ENCODE results near the gene ZFYVE28.

ZFYVE28 gene

DNA sequence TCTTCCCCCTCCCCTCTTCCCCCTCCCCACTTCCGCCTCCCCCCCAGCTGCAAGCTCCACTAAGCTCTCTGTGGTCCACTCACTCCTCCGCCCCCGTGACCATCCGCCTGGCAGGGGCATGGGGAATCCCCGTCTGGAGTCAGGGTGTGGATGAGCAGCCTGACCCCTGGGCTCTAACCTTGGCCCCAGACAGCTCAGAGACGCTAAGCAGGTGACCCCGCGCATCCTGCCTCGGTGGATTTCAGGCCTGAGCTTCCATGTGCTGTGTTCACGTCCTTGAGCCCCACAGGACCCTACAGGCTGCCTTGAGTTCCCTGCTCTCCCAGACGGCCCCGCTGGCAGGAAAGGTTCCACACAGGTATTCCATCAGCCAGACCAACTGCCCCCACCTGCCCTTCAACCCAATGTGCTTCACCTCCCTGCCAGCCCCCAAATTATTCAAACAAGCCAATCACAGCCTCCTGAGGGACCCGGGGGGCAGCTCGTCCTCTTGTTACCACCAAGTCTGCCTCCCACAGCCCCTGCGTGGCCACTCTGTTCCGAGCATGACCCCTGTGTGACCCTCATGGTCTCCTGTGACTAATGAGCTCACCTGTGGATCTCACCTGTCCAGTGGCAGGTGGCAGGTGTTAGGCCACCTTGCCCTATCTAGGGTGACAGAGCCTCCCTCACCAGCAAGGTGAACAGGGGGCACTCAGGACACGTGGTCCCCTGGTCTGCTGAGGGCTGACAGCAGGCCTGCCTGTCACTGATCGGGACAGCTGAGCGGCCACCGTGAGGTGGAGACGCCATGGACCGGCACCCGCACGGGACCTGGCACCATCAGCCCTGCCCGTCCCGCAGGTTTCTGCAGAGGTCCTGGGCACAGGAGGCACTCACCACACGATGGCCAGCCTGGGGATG is 83.4 kb downstream of the ZFYVE28 start:
- no peak overlapping the region for H3K27ac Mint-ChIP-seq
- no peak overlapping the region for H3K4me3 Mint-ChIP-seq
- no peaks in the 10 kb centered on the region for H3K9me3 Mint-ChIP-seq
- ATAC-seq (replicated peaks) (no peak), DNase-seq (no peak)
- H3K36me3 Mint-ChIP-seq, result peaks cover 0 to 1% of the 10 kb centered on the region in 2 donors
- peaks cover 40 to 55% of the 10 kb centered on the region in 2 donors for H3K27me3 Mint-ChIP-seq
- peaks cover 12 to 16% of the 10 kb centered on the region in 2 donors for H3K4me1 Mint-ChIP-seq

- Mint-ChIP-seq H3K9me3 (no peaks in the 10 kb centered on the region), H3K27ac (no peak overlapping the region), H3K4me3 (no peak overlapping the region), H3K4me1 (peaks cover 12 to 16% of the 10 kb centered on the region in 2 donors), H3K36me3 (peaks cover under 1 to 1% of the 10 kb centered on the region in 2 donors), H3K27me3 (peaks cover 39 to 54% of the 10 kb centered on the region in 2 donors)
- no peak for DNase-seq
- no peak for ATAC-seq (replicated peaks)
These were observed 84.4 kb downstream of the ZFYVE28 start for GRCh38 chr4:2333916-2334644.

DNA sequence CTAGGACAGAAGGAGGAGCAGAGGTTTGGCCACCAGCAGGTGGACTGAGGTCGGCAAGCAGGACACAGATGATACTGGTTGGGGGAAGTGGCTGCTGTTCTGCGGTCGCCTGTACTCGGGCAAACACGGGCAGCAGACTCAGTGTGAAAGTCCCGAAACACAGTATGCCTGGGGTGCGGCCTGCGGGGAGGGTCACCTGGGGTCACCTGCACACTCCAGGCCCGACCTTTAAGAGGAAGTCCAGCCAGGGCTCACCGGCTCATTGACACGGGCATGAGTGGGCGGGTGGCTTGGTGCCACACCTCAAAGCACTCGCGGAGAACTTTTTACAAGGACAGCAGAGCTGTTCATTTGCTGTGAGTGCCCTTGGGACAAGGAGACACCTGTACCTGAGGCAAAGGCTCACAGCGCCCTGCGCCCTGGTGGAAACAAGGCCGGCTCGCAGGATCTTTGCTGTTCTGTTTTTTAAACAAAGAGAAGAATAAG is 85.0 kb downstream of the ZFYVE28 start:
- peaks cover 36 to 52% of the 10 kb centered on the region in 2 donors for H3K27me3 Mint-ChIP-seq
- peaks cover 2 to 4% of the 10 kb centered on the region in 2 donors for H3K9me3 Mint-ChIP-seq
- ATAC-seq (replicated peaks) (peak; percentile 87 to 90), DNase-seq (peak; percentile 56)
- peaks cover 4 to 5% of the 10 kb centered on the region in 2 donors for H3K36me3 Mint-ChIP-seq
- peaks cover 12 to 16% of the 10 kb centered on the region in 2 donors for H3K4me1 Mint-ChIP-seq
- H3K27ac Mint-ChIP-seq, result no peak overlapping the region
- H3K4me3 Mint-ChIP-seq, result no peak overlapping the region

DNA sequence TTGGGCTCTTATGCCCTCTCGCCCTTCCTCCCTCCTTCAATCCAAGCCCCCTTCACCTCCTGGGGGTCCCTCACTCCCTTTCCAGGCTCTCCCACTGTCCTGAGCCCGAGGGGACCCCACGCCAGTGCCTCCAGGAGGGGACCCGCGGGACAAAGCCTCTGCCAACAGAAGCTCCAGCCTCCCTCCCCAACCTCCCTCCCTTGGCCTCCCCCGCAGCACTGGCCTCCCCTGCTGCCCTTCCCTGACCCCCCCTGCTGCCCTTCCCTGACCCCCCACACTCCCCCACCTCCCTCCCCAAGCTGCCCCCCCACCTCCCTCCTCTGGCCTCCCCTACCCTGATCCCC is 85.5 kb downstream of the ZFYVE28 start:
- Mint-ChIP-seq H3K4me1 (peaks cover 12 to 16% of the 10 kb centered on the region in 2 donors), H3K4me3 (no peak overlapping the region), H3K27ac (no peak overlapping the region), H3K9me3 (peaks cover 4% of the 10 kb centered on the region in 2 donors), H3K36me3 (peaks cover 4 to 5% of the 10 kb centered on the region in 2 donors), H3K27me3 (peaks cover 36 to 52% of the 10 kb centered on the region in 2 donors)
- DNase-seq, result no peak
- no peak for ATAC-seq (replicated peaks)

DNA sequence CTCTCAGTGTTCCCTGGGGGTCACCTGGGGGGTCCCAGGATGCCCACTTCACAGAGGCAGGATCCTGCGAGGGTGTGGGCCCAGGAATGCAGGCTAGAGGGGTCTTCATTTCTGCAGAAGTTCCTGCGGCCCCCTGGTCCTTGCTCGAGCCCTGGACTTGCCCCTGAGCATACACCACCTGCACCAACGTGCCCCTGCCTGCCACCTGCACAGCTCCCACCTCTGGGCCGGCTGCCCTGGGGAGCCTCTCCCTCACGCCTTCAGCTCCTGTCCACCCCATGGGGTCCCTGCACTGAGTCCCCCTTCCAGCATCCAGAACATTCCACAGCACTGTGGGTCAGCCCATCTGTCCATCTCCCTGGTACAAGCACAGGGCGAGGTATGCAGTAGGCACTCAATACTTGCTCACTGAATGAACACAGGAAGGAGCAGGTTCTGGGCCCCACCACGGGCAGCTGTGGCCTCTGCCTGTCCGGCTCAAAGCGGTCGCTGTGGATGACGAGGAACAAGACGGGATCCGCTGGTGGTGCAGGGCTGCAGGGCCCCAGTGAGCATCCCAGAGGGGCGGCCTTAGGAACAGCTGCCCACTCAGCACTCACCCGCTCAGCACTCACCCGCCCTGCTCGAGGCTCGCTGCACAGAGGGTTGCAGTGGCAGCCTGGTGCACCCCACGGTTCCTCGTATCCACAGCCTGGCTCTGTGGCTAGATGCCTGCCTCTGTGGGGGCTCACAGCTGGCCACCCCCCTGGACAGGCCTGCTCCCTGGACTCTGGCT is 86.1 kb downstream of the ZFYVE28 start:
- peaks cover 4 to 7% of the 10 kb centered on the region in 2 donors for H3K9me3 Mint-ChIP-seq
- no peak overlapping the region for H3K4me3 Mint-ChIP-seq
- H3K4me1 Mint-ChIP-seq, result peaks cover 12 to 16% of the 10 kb centered on the region in 2 donors
- no peak overlapping the region for H3K27ac Mint-ChIP-seq
- H3K36me3 Mint-ChIP-seq, result peaks cover 3 to 4% of the 10 kb centered on the region in 2 donors
- ATAC-seq (replicated peaks) (peak in 1 of 2 donors; percentile 24), DNase-seq (no peak)
- H3K27me3 Mint-ChIP-seq, result peaks cover 36 to 52% of the 10 kb centered on the region in 2 donors

GRCh38 chr4:2331519-2332200 is 86.8 kb downstream of the ZFYVE28 start:
- peaks cover 32 to 50% of the 10 kb centered on the region in 2 donors for H3K27me3 Mint-ChIP-seq

DNA sequence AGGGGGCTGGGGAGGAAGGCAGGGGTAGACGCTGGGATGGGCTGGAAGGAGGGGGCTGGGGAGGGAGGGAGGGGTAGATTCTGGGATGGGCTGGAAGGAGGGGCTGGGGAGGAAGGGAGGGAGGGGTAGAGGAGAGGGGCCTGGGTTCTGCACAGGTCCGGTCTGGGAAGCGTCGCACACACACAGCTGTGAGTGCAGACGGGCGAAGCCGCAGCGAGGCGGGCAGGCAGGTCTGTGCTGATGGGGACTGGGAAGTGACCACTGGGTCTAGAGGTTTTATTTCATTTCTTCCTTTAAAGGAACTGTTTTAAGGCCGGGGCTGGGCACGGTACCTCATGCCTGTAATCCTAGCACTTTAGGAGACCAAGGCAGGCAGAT is 87.4 kb downstream of the ZFYVE28 start:
- DNase-seq (no peak), ATAC-seq (replicated peaks) (no peak)
- no peak overlapping the region for H3K4me3 Mint-ChIP-seq
- H3K27ac Mint-ChIP-seq, result no peak overlapping the region
- H3K4me1 Mint-ChIP-seq, result peaks cover 12 to 16% of the 10 kb centered on the region in 2 donors
- H3K36me3 Mint-ChIP-seq, result peaks cover 3 to 4% of the 10 kb centered on the region in 2 donors
- H3K9me3 Mint-ChIP-seq, result peaks cover 9% of the 10 kb centered on the region in 2 donors
- peaks cover 27 to 45% of the 10 kb centered on the region in 2 donors for H3K27me3 Mint-ChIP-seq

More at GRCh38 chr4:2331519-2332200, 86.8 kb downstream of the ZFYVE28 start:
- ATAC-seq (replicated peaks) (no peak), DNase-seq (no peak)
- peaks cover 12 to 16% of the 10 kb centered on the region in 2 donors for H3K4me1 Mint-ChIP-seq
- H3K4me3 Mint-ChIP-seq, result no peak overlapping the region
- H3K36me3 Mint-ChIP-seq, result peaks cover 3 to 4% of the 10 kb centered on the region in 2 donors
- peaks cover 4 to 8% of the 10 kb centered on the region in 2 donors for H3K9me3 Mint-ChIP-seq
- H3K27ac Mint-ChIP-seq, result no peak overlapping the region

GRCh38 chr4:2330091-2331042 is 88.1 kb downstream of the ZFYVE28 start:
- Mint-ChIP-seq H3K27ac (no peak overlapping the region), H3K9me3 (peaks cover 9% of the 10 kb centered on the region in 2 donors), H3K4me3 (no peak overlapping the region), H3K4me1 (peaks cover 10 to 16% of the 10 kb centered on the region in 2 donors), H3K36me3 (peaks cover 3 to 4% of the 10 kb centered on the region in 2 donors), H3K27me3 (peaks cover 20 to 39% of the 10 kb centered on the region in 2 donors)
- DNase-seq (no peak), ATAC-seq (replicated peaks) (no peak)

DNA sequence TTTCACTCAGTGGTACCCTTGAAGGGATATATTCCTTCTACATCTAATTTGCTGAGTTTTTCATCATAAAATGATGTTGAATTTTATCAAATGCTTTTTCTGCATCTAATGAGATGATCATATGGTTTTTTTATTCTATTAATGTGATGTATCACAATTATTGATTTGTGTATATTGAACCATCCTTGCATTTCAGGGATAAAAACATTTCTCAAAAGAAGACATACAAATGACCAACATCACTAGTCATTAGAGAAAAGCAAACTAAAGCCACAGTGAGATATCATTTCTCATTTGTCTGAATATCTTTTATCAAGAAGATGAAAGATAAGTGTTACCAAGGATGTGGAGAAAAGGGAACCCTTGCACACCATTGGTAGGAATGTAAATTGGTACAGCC is 90.9 kb downstream of the ZFYVE28 start:
- H3K27me3 Mint-ChIP-seq, result peaks cover 14 to 23% of the 10 kb centered on the region in 2 donors
- no peaks in the 10 kb centered on the region for H3K4me1 Mint-ChIP-seq
- ATAC-seq (replicated peaks) (no peak), DNase-seq (no peak)
- H3K27ac Mint-ChIP-seq, result no peak overlapping the region
- H3K4me3 Mint-ChIP-seq, result no peak overlapping the region
- peaks cover 3 to 4% of the 10 kb centered on the region in 2 donors for H3K36me3 Mint-ChIP-seq
- peaks cover 9% of the 10 kb centered on the region in 2 donors for H3K9me3 Mint-ChIP-seq

DNA sequence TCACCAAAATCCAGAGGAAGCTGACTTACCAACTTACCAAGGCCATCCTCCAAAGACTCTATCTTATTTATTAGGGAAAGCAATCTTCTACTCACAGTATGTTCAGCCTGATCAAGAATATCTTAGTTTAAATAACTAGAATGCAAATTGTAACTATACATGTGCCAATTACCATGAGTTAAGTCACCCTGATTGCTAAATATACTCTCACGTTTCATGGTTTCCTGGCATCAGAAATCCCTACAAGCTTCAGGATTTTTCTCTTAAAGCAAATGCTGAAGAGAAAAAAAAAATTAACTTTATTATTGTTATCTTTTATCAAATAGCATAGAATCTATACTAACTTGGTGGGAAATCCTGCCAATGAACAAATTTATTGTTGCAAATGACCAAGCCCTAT is 93.6 kb downstream of the ZFYVE28 start:
- Mint-ChIP-seq H3K9me3 (peaks cover 9% of the 10 kb centered on the region in 2 donors), H3K36me3 (peaks cover 3 to 4% of the 10 kb centered on the region in 2 donors), H3K27me3 (peaks cover 3 to 7% of the 10 kb centered on the region in 2 donors), H3K4me1 (peaks cover 0 to 3% of the 10 kb centered on the region in 2 donors), H3K27ac (no peak overlapping the region), H3K4me3 (no peak overlapping the region)
- no peak for ATAC-seq (replicated peaks)
- no peak for DNase-seq

DNA sequence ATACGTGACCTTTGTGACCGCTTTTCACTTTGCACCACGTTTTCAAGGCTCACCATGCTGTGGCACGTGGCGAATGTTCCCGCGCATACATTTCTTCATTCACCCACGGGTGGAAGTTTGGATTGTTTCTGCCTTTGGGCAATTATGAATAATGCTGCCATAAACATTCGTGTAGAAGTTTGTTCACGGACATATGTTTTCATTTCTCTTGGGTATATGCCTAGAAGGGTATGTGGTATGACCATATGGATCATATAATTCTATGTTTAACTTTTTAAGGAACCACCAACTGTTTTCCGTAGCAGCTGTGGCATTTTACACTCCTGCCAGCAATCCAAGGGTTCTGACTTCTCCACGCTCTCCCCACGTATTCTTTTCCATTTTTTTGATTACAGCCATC is 95.6 kb downstream of the ZFYVE28 start:
- H3K9me3 Mint-ChIP-seq, result peaks cover 5% of the 10 kb centered on the region in 2 donors
- H3K36me3 Mint-ChIP-seq, result no peaks in the 10 kb centered on the region
- peaks cover 0 to 3% of the 10 kb centered on the region in 2 donors for H3K4me1 Mint-ChIP-seq
- H3K27ac Mint-ChIP-seq, result no peak overlapping the region
- H3K27me3 Mint-ChIP-seq, result peaks cover 7 to 11% of the 10 kb centered on the region in 2 donors
- no peak for DNase-seq
- no peak overlapping the region for H3K4me3 Mint-ChIP-seq
- no peak for ATAC-seq (replicated peaks)

- Mint-ChIP-seq H3K27me3 (peaks cover 7 to 11% of the 10 kb centered on the region in 2 donors), H3K4me1 (peaks cover 0 to 3% of the 10 kb centered on the region in 2 donors), H3K36me3 (no peaks in the 10 kb centered on the region), H3K9me3 (peaks cover 2 to 5% of the 10 kb centered on the region in 2 donors), H3K27ac (no peak overlapping the region), H3K4me3 (no peak overlapping the region)
- ATAC-seq (replicated peaks), result no peak
- DNase-seq, result no peak
These were observed 96.2 kb downstream of the ZFYVE28 start for GRCh38 chr4:2322227-2322626.
